Activated CD4-positive, alpha-beta T cell treated with anti-CD3 and anti-CD28 coated beads, Interleukin-2, amount 50 U/mL, for 1 hour (primary cell): ENCODE data around the gene ZNF609.

Experiments
- DNase-seq: peaks from one replicate; pipeline ENCODE4 v3.0.0-alpha.2; 2020

The ZNF609 gene

DNA sequence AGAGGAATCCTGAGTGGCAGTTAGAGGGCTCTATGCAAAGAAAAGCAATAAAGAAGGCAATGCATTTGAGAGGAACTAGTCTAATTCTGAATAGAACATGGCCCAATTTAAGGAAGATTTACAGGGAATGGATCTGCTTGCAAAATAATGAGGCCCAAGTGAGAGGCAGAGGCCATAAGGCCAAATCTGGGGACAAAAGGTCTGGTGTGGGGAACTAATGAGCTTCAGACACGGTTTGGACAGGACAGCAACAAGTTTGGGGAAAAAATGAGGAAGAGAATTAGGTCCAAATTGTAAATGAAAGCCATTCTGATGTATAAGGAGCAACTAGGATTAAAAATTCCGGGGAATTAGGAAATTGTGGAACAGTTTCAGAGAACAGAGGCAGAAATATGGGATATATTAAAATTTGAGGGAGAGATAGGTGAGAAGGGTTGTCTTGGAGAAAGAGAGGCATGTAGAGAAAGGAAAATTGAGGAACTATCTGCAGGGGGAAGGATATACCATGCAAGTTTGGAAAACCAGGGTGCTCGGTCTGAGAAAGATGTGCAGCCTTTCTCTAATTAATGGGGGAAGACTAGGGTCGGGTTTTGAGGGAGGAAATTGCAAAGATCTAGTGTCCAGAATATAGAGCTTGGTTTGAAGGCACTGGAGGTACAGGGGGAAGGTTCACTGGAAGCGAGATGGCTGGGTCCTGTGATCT, 241.3 kb downstream of the ZNF609 start:
- no peak for DNase-seq

DNA sequence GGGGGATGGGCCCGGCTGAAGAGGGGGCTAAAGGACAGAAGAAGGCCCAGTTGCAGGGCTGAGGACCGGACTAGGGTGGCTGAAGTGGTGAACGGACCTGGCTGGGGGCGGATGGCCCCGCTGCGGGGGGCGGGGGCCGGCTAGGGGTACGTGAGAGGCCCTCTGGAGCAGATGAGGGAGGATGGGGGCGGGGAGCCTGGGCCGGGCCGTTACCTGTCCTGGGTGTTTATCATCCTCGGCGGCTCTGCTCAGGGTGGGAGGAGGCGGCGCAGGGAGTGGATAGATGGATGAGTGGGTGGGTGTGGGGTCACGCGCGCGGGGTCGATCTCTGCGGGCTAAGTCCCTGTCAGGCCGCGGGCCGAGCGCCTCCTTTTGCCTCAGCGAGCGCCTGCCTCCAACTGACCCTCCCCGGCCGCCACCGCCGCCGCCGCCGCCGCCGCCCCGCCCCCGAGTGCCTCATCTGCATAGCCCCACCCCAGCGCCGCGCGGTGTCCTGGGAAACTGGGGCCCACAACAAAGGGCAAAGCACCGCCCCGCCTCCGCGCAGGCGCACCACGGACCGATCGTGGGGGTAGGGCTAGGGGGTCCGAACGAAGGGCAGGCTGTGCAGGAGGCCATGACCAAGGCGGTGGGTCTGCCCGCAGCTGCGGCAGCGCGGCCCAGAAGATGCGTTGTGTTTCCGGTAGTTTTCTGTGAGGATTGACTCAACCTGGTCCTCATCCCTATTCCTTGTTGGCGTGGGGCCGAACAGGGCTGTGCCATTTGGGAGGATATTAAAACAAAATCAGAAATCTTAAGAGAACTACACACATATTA, 242.6 kb downstream of the ZNF609 start:
- peak; percentile 95 for DNase-seq

DNA sequence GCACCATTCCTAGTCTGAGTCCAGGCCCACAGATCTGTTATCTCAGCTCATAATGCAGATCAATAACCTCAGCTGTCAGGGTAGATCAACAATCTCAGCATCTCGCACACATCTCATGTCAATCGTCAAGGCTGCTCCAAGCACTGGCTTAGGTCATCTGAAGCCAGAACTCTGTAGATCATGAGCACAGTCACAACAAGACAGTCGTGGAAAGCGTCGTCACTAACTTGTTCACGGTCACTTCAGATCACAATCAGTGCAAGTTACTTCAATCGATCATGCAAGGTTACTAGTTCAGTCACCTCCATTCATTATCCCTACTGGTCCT, 243.2 kb downstream of the ZNF609 start:
- no peak for DNase-seq

DNA sequence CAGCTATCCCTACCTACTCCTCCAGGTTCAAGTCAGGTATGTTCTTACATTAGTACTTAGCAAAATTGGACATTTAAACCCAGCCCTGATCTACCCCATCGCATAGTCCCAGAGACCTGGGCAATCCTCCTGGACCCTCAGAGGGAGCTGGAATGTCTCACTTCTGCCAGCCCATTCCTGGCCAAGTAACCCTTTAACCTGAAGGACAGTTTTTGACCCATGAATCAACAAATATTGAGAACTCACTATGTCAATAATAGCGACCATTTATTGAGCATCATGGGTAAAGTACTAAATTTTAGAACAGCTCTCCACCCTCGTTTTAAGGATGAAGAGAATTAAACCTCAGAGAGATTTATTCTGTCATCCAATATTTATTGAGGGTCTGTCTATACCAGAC, 244.6 kb downstream of the ZNF609 start:
- no peak for DNase-seq

DNA sequence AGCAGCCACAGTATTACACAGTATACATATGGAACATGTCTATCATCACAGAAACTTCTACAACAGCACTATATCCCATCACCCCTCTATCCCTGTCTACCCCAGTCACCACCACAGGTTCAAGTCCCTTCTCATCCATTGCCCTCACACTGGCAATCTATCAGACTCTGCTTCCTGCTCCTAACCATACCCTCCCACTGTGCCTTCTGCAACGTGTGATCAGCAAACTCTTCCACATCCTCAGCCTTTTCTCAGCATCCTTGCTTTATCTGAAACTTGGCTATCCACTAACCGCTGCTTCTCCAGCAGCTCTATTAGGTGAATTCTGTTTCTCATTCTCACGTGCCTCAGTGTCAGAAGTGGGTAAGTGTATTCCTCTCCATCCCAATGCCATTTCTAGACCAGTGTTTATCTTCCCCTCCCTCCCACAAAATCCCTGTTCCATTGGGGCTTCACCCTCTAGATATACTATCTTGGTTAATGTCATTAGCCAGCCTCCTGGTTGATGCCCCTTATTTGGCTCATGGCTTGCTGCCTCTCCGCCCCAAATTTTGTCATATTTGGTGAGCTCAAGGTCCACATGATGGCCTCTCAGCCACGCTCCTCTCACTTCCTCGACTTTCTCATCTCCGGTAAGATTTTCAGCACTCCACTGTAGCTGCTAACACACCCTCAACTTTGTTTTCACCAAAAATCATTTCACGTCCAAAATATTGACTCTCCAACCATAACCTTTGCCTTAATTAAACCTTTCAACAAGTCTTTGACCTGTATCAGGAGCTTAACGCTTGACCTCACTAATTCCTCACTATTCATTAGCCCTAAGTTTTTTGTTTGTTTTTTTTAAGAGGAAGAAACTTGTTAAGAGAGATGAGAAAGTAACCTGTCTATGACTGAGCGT, 245.9 kb downstream of the ZNF609 start:
- DNase-seq: no peak

DNA sequence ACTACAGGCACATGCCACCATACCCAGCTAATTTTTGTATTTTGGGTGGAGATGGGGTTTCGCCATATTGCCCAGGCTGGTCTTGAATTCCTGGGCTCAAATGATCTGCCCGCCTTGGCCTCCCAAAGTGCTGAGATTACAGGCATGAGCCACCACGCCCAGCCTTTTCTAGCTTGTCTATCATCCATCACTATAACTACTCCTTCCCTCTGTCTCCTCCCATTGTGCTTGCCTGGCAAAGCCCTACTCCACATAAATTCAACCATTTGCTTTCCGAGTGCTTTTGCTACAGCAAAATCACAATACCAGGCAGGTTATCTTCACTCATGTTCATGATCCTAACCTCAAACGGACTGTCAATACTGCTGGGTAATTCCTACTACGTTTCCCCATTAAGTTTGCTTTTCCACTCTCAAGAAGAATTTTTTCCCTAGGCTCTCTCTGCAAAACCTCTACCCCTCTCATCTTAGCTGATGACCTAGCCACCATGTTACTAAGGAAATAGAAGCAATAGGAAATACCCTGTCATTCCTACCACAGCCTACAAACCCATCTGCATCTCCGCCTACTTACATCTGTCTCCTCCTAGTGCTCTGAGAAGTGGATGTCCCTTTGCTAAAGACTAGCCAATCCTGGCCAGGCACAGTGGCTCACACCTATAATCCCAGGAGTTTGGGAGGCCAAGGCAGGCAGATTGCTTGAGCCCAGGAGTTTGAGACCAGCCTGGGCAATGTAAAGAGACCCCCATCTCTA, 250.5 kb downstream of the ZNF609 start:
- DNase-seq: no peak

DNA sequence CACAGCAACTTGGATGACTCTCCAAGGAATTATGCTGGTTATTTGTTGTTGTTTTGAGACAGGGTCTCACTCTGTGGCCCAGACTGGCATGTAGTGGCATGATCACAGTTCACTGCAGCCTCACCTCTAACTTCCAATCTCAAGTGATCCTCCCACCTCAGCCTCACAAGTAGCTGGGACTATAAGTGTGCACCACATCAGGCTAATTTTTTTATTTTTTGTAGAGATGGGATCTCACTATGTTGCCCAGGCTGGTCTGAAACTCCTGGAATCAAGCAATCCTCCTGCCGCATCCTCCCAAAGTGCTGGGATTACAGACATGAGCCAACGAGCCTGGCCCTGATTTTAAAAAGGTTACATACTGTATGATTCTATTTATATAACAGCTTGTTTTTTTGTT, 252.0 kb downstream of the ZNF609 start:
- DNase-seq: no peak

DNA sequence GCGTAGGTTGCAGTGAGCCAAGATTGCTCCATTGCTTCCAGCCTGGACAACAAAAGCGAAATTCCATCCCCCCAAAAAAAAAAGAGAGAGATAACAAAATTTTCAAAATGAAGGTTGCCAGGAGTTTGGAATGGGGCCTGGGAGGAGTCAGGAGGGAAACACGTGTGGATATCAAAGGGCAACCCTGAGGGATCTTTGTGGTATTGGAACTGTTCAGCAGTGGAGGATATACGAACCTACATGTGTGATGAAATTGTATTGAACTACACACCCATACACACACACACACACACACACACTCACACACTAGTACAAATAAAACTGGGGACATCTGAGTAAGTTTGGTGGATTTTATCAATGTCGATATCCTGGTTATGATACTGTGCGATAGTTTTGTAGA, 253.2 kb downstream of the ZNF609 start:
- no peak for DNase-seq

DNA sequence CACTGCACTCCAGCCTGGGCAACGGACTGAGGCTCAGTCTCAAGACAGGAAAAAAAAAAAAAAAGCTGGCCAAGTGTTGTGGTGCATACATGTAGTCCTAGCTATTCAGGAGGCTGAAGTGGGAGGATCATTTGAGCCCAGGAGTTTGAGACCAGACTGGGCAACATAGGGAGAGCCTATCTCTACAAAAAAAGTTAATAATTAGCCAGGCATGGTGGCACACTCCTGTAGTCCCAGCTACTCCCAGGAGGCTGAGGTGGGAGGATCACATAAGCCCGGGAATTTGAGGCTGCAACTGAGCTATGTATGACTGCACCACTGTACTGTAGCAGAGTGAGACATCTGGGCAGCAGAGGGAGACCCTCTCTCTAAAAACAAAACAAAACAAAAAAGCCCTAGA, 256.1 kb downstream of the ZNF609 start:
- no peak for DNase-seq

DNA sequence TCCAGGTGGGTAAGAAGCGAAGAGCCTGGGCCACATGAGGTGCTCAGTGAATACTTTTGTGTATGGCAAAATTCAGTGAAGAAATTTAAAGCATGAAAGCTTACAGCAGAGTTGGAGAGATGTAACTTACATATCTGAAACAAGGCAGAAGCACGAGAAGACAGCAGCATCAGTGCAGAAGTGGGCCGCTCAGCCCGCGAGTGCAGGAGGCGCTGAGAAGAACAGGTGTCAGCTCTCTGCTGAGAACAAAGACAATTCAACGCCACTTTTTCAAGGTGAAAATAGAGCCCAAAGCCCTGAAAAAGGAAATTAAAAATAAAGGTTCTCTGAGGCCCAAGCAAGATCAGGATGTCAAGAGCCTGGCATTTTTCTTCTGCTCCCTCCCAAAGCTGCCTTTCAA, 256.8 kb downstream of the ZNF609 start:
- DNase-seq: no peak

DNA sequence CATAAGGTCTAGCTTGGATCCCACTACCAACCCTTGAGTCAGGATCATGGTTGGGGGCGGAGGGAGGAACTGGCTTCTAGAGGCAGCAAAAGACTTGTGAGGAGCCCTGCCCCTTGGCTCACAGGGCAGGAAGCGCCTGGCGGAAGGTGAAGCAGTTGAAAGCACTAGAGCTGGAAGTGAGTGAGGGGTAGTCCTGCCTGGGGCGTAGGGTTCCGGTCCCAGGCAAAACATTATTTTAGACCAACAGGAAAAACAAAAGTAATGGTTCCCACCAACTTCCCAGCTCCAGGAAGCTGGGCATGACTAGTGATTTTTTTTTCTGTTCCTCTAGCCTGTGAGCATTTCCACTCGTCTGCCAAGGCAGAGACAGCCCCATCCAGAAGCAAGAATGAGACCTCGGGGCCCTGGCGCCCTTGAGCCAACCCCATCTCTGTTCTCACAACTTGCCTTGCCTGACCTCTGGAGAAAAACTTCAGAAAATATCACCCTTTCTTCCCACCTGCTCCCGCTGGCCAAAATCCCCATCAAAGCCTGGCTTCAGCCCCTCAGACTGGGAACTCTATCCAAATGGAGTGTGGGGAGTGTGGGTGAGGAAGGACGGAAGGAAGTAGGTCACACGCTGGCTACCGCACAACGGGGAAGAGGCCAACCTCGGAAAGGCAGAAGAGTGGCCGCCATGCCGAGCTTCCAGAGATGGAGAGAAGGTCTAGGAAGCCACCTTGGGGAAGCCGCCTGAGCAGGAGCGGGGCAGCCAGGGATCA, 257.5 kb downstream of the ZNF609 start:
- DNase-seq: no peak

DNA sequence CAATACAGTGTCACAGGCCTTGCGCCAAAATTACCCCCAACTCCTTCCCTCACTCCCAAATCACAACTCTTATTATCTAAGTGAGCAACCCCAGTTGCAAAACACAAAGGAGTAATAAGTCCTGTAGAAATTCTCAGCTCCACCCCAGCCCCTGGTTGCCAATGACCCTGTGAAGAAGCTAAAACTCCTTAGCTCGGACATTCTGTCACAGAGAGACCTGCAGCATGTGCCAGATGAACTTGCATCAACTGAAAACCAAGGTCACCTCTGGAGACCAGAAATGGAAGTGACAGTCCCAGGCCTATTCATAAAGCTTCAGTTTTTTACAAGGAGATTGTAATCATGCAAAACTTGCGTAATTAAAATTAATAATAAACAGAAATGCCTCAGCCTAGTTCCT, 259.8 kb downstream of the ZNF609 start:
- no peak for DNase-seq

DNA sequence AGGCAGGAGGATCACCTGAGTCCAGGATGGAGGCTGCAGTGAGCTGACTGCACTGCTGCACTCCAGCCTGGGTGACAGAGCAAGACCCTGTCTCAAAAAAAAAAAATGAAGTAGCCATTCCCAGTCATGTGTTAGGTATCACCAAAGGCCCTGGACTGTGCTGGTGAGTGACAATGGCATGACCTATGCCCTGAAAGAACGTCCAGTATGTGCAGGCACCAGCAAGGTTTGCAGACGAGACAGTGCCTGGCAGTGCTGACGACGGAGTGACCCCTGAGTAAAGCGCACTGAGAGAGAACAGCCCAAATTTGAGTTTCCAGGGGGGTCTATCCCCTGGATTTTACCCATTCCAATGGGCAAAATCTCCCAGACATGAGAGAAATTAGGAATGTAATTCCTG, 269.8 kb downstream of the ZNF609 start:
- DNase-seq: no peak

DNA sequence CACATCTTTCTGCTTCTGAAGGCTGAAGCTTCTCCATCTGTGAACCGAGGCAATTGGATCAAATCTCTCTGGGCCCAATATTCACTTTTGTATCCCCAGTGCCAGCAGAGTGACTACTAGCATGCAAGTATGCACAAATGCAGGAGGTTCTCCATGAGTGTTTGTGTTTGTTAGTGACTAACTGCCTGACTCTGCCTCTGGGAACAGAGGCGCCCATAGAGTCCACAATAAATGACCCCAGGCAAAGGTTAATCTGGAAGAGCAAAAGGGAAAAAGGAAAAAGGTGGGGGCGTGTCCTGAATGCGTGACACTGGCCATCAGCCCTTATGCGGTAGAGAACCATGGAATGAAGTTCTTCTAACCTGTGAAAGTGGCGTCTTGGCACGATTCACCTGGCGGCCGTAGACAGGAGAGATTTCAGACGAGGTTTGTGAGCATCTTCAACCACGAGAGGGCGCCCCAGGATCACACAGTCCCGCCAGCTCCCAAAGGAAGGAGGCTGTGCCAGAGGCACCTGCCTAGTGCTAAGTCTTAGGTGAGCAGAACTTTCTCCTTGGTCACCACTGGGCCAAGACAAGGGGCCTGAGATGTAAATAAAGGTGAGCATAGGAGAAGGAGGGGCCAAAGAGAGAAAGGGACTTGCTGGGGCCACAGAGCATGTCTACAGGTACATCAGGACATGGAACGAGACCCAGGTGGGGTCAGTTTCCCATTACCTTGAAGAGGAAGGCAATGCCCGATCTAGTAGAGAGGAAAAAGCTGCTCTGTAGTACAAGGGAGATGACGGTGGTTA, 270.8 kb downstream of the ZNF609 start:
- DNase-seq: peak; percentile 89

DNA sequence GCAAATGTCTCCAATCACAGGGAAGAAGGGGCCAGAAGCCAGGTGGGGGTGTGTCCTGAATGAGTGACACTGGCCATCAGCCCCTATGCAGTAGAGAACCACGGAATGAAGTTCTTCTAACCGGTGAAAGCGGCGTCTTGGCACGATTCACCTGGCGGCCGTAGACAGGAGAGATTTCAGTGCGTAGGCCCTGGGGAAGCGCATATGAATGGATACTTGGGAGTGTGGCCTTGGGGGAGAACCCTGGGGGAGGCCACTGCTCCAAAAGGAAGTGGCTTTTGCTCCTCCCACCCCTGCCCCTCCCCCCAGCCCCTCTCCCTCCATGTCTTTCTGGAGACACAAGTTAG, 271.4 kb downstream of the ZNF609 start:
- DNase-seq: no peak

DNA sequence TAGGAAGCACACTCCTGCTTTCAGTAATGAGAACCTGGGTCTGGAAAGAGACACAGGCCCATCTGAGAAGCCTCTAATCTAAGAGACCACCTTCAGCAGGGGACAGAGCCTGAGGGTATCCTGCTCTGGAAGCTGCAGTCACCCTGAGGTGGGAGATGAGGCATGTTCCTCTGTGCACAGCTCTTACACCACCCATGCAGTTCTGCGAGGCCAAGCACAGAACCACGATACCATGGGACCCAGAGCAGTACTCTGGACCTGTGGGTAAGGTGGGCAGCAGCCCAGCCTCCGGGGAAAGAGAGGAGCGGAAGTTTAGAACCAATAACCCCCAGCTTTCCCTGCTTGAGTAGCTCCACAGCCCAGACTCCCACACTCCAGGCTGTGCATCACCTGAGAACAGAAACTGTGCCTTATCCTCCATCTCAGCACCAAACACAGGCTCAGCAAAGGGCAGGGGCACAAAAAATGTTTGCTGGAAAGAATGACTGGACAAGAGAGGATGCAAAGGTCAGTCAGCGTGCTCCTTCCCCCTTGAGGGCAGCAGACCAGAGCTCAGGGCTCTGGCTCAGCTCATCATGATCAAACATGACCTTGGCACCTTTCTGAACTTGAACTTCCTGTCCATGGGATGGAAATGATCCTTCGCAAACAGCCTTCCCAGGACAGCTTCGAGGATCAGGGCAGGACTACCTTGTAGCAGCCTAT, 271.9 kb downstream of the ZNF609 start:
- DNase-seq: no peak
